Uterus (tissue), 2 donors: ENCODE results near the gene EP400.

Experiments
- POLR2A ChIP-seq, 2 donors: fragments of 450-650 bp; IDR thresholded peaks; one replicate each; pipeline ENCODE4 v1.6.1; 2016; ENCODE audit warnings: antibody characterized with exemption in 2 of 2, mild to moderate bottlenecking in 1 of 2, moderate library complexity in 1 of 2
- TF ChIP-seq, protein P1 (sequence below), 4 experiments: fragments of 200-600 bp in 2 of 4; fragments of 450-650 bp in 2 of 4; sonication (generic) in 2 of 4; IDR thresholded peaks; one replicate each; pipeline ENCODE4 v1.5.1; 2016 to 2019; ENCODE audit warnings: antibody characterized with exemption in 4 of 4, mild to moderate bottlenecking in 2 of 4, moderate library complexity in 1 of 4

DNA sequence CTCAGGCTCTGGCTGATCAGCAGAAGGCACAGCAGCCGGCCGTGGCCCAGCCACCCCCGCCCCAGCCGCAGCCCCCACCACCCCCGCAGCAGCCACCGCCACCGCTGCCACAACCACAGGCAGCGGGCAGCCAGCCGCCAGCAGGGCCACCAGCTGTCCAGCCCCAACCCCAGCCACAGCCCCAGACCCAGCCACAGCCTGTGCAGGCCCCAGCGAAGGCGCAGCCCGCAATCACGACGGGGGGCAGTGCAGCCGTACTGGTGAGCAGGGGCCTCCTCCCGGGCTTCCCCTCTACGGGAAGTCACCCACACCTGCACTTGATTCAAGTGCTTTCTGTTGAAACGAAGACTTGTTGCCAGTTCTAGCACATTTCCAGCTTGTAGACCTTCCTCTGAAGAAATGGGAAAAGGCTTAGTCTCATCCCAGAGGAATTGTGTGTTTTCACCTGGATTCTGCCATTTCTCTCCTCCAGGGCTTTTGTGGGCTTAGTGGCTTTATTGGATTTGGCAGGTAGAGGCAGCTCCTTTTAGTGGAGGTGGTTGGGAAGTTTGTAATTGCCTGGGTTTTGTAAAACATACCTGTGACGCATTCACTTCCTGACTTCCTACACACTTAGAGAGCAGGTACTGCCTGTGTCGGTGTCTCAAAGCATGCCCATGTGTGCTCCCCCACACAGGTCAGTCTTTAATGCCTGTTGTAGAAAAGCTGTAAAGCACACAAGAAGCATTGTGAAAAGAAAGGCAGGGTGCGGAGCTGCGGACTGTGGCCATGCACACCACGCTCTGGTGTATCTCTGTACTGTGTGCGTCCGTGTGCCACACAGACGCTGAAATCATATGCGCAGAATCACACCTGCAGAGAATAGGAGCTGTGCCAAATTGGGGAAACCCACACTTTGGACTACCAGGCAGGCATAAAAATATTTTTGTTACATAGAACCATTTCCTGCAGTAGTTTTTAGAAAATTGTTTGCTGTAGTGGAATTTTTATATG, 103.9 kb downstream of the EP400 start:
- TF ChIP-seq, protein P1, sequence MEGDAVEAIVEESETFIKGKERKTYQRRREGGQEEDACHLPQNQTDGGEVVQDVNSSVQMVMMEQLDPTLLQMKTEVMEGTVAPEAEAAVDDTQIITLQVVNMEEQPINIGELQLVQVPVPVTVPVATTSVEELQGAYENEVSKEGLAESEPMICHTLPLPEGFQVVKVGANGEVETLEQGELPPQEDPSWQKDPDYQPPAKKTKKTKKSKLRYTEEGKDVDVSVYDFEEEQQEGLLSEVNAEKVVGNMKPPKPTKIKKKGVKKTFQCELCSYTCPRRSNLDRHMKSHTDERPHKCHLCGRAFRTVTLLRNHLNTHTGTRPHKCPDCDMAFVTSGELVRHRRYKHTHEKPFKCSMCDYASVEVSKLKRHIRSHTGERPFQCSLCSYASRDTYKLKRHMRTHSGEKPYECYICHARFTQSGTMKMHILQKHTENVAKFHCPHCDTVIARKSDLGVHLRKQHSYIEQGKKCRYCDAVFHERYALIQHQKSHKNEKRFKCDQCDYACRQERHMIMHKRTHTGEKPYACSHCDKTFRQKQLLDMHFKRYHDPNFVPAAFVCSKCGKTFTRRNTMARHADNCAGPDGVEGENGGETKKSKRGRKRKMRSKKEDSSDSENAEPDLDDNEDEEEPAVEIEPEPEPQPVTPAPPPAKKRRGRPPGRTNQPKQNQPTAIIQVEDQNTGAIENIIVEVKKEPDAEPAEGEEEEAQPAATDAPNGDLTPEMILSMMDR (IDR thresholded peaks at IDR 0.05), result no peak
- no peak for TF ChIP-seq POLR2A (IDR thresholded peaks at IDR 0.05)
